VCaP (cell line): Measurements from ENCODE around the gene UGT1A8.

Experiments
- H3K27ac ChIP-seq: fragments of 450-650 bp; 2 replicates; pipeline ENCODE4 v1.5.1; 2017
- CTCF ChIP-seq: fragments of 450-650 bp; conservative IDR thresholded peaks from 2 replicates; pipeline ENCODE4 v1.5.1; 2017; ENCODE audit warnings: mild to moderate bottlenecking, moderate library complexity

Gene UGT1A8

GRCh38 chr2:233821196-233821595 is 203.8 kb downstream of the UGT1A8 start:
- H3K27ac ChIP-seq = no peak overlapping the region
- no peak for TF ChIP-seq CTCF

- no peak for TF ChIP-seq CTCF
- H3K27ac ChIP-seq = no peak overlapping the region
Observed at GRCh38 chr2:233821709-233822100, 204.3 kb downstream of the UGT1A8 start.

- no peak for TF ChIP-seq CTCF
- no peak overlapping the region for H3K27ac ChIP-seq
Observed at GRCh38 chr2:233822101-233822771, 204.8 kb downstream of the UGT1A8 start.
